NB4 (cell line): ENCODE results near the gene POGZ.

ENCODE experiments used
- MAX ChIP-seq: IDR thresholded peaks from 2 replicates; pipeline ENCODE4 v1.6.1; 2011; ENCODE audit warnings: low read depth, low read length
- MYC ChIP-seq: IDR thresholded peaks from 2 replicates; pipeline ENCODE4 v1.6.1; 2011; ENCODE audit warnings: low read depth, low read length
- POLR2A ChIP-seq: IDR thresholded peaks from 2 replicates; pipeline ENCODE4 v1.6.1; 2011; ENCODE audit warnings: mild to moderate bottlenecking; ENCODE audit not compliant: insufficient read length; ENCODE audit errors: extremely low read depth
- TF ChIP-seq, protein P1 (sequence below): IDR thresholded peaks from one replicate; pipeline ENCODE4 v1.5.1; 2012; ENCODE audit warnings: low read depth, low read length

DNA sequence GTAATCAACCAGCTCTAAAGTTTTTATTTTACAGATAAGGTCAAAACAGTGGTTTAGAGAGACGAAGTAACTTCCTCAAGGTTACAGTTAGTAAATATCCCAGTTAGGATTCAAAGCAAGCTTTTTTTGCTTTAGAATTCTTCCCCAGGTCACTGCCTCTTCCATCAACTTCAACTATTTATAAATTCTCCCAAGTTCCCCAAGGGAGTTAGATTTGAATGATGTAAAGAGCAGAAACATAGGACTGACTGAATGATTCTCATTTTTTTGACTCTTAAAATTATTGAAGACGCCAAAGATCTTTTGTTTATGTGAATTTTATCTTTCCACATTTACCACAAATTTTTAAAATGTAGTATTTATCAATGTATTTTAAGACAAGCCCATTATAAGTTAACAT is 4.1 kb downstream of the POGZ start:
- TF ChIP-seq POLR2A, result no peak
- no peak for TF ChIP-seq MAX
- TF ChIP-seq, protein P1, sequence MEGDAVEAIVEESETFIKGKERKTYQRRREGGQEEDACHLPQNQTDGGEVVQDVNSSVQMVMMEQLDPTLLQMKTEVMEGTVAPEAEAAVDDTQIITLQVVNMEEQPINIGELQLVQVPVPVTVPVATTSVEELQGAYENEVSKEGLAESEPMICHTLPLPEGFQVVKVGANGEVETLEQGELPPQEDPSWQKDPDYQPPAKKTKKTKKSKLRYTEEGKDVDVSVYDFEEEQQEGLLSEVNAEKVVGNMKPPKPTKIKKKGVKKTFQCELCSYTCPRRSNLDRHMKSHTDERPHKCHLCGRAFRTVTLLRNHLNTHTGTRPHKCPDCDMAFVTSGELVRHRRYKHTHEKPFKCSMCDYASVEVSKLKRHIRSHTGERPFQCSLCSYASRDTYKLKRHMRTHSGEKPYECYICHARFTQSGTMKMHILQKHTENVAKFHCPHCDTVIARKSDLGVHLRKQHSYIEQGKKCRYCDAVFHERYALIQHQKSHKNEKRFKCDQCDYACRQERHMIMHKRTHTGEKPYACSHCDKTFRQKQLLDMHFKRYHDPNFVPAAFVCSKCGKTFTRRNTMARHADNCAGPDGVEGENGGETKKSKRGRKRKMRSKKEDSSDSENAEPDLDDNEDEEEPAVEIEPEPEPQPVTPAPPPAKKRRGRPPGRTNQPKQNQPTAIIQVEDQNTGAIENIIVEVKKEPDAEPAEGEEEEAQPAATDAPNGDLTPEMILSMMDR, result no peak
- TF ChIP-seq MYC, result no peak
